Spleen (tissue), 11 donors: ENCODE data around the gene ERCC3. TPM values are rescaled to one million over a fixed set of nuclear protein-coding genes. Genes with fewer than 3 reads are reported as not detected.

Source experiments
- DNase-seq: peaks from one replicate; pipeline ENCODE4 v3.0.0-alpha.2; 2020
- H3K27ac ChIP-seq, 8 donors: fragments of 200-600 bp; sonication (generic) in 7 of 8; 1 replicate in 4 of 8; 2 replicates in 4 of 8; pipeline versions ENCODE4 v1.5.0 to v1.8.0; 2016 to 2021; ENCODE audit warnings: inconsistent platforms in 4 of 8, mild to moderate bottlenecking in 4 of 8, moderate library complexity in 1 of 8
- H3K27me3 ChIP-seq, 7 donors: fragments of 200-600 bp; sonication (generic) in 6 of 7; replicated peaks in 1 of 7; 1 replicate in 4 of 7; 2 replicates in 3 of 7; pipeline versions ENCODE4 v1.5.0 to v1.8.0; 2016 to 2021; ENCODE audit warnings: inconsistent platforms in 3 of 7, mild to moderate bottlenecking in 1 of 7
- H3K36me3 ChIP-seq, 6 donors: fragments of 200-600 bp; sonication (generic) in 5 of 6; 1 replicate in 4 of 6; 2 replicates in 2 of 6; pipeline versions ENCODE4 v1.5.0 to v1.8.0; 2016 to 2021; ENCODE audit warnings: inconsistent platforms in 2 of 6
- H3K4me1 ChIP-seq, 6 donors: fragments of 200-600 bp; sonication (generic) in 5 of 6; 1 replicate in 3 of 6; 2 replicates in 3 of 6; pipeline versions ENCODE4 v1.5.0 to v1.8.0; 2016 to 2021; ENCODE audit warnings: inconsistent platforms in 3 of 6
- H3K4me3 ChIP-seq, 8 donors: fragments of 200-600 bp; sonication (generic) in 7 of 8; 1 replicate in 4 of 8; 2 replicates in 4 of 8; pipeline versions ENCODE4 v1.5.0 to v1.8.0; 2016 to 2021; ENCODE audit warnings: inconsistent platforms in 4 of 8, mild to moderate bottlenecking in 4 of 8, moderate library complexity in 2 of 8
- H3K9me3 ChIP-seq, 8 donors: fragments of 200-600 bp; sonication (generic) in 7 of 8; 1 replicate in 4 of 8; 2 replicates in 4 of 8; pipeline versions ENCODE4 v1.5.0 to v1.8.0; 2016 to 2021; ENCODE audit warnings: inconsistent platforms in 4 of 8
- CTCF ChIP-seq, 11 experiments: fragments of 200-600 bp in 7 of 11; fragments of 450-650 bp in 4 of 11; sonication (generic) in 4 of 11; IDR thresholded peaks in 8 of 11; conservative IDR thresholded peaks in 3 of 11; 1 replicate in 7 of 11; 2 replicates in 4 of 11; pipeline versions ENCODE4 v1.4.0 to v1.8.0; 2016 to 2021; ENCODE audit warnings: antibody characterized with exemption in 11 of 11, inconsistent platforms in 4 of 11, mild to moderate bottlenecking in 1 of 11
- POLR2A ChIP-seq, 3 donors: fragments of 450-650 bp; IDR thresholded peaks; one replicate each; pipeline ENCODE4 v1.5.1; 2017; ENCODE audit warnings: antibody characterized with exemption in 3 of 3, mild to moderate bottlenecking in 1 of 3
- POLR2AphosphoS5 ChIP-seq, 3 donors: sonication (generic); formaldehyde crosslinking; IDR thresholded peaks; one replicate each; pipeline ENCODE4 v1.5.1; 2017; ENCODE audit warnings: antibody characterized with exemption in 3 of 3
- WGBS, 5 donors: extraction: QIAGEN DNeasy Blood & Tissue Kit in 3 of 5; methylation state at CpG; one replicate each; pipeline versions ENCODE4 v1.1.5 to v1.1.7; 2013 to 2018; 5-methylcytosine and 5-hydroxymethylcytosine counted together
- intact Hi-C: fragments of 100-400 bp; cut with DNase I; formaldehyde crosslinking; loops from one replicate; pipeline ENCODE4 v1.15.0; 2023; ENCODE audit warnings: low total_unique reads
- polyA plus RNA-seq, 3 donors: library from polyadenylated mRNA; stranded (reverse); fragments of 200-250 nt; gene quantifications; one replicate each; pipeline ENCODE4 v1.2.1, GENCODE V29; 2013
- total RNA-seq, 7 donors: library from RNA; depleted of rRNA in 3 of 7; stranded (reverse); fragments of >200 nt in 3 of 7; fragmentation: NEBNext Ultra II Directional in 4 of 7; extraction: Animal tissue kit (Norgen Biotek cat#: 25700) in 4 of 7; gene quantifications; one replicate each; pipeline versions ENCODE4 v1.1.0 to v1.2.1, GENCODE V29; 2016 to 2021
- donor health status: healthy with polysubstance abuse.
- donor health status: DM: no; HTN: no; CAD: no; lungs with moderate emphysema.
- donor health status: DM: no; HTN: no; CAD: no.
- donor health status: Bipolar disorder and iron deficiency.
- donor health status: healthy.
- donor health status: DM: no; HTN: no; CAD: no.
- donor health status: DM: yes; HTN: yes; CAD: no.

ERCC3 gene
- total and polyA plus RNA-seq, 10 donors: 23.5 to 65.1 (median 52.0) TPM

DNA sequence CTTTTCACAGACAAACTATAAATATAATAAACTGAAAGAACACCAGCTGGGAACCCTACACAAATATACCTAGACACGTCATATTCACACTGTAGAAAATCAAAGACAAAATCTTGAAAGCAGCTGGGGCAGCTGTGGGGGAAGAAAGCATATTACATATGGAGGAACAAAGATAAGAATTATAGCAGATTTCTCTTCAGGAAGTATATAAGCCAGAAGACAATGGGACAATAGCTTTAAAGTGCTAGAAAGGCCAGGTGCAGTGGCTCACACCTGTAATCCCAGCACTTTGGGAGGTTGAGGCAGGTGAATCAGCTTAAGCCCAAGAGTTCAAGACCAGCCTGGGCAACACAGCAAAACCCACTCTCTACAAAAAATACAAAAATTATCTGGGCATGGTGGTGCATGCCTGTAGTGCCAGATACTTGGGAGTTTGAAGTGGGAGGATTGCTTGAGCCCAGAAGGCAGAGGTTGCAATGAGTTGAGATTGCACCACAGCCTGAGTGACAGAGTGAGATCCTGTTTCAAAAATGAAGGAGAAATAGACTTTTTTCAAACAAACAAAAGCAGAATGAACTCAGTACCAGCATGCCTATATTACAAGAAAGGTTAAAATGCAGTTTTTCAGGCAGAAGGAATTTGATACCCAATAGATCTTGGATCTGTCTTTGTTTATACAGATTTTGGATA is 26.8 kb upstream of the ERCC3 start:
- no peaks in the 10 kb centered on the region for H3K27me3 ChIP-seq
- 52 to 97% (median 94%) methylated on average over 1 of the region's 1 CpG for WGBS, 5 donors
- peaks cover 0 to 15% (median 10%) of the 10 kb centered on the region in 8 donors for H3K9me3 ChIP-seq
- DNase-seq: no peak
- H3K27ac ChIP-seq: no peak overlapping the region
- no peaks in the 10 kb centered on the region for H3K4me1 ChIP-seq
- H3K4me3 ChIP-seq: no peak overlapping the region
- TF ChIP-seq POLR2A (IDR thresholded peaks at IDR 0.05): no peak
- TF ChIP-seq POLR2AphosphoS5 (IDR thresholded peaks at IDR 0.05): no peak
- TF ChIP-seq CTCF (IDR thresholded peaks at IDR 0.05 in 8 of 11, conservative IDR thresholded peaks at IDR 0.05 in 3 of 11): no peak
- intact Hi-C loops: loop anchor here (10.0 kb wide), 1 partner anchor 154 kb away; no protein-coding TSS in a partner anchor
- H3K36me3 ChIP-seq: peaks cover 0 to 100% (median 89%) of the 10 kb centered on the region in 6 donors

DNA sequence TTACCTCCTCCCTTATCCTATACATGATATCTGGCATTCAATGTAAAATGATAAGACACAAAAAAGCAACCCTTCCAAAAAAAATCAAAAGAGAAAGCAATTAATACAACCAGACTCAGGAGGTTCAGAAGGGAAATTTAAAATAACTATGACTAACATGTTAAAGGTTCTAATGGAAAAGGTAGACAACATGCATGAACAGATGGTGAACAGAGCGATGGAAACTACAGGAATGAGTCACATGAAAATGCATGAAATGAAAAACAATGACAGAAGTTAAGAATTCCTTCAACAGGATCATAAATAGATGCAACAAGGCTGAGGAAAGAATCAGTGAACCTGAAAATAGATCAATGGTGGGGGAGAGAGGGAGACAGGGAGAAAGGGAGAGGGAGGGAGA is 26.1 kb upstream of the ERCC3 start:
- no peak for DNase-seq
- 76 to 89% (median 88%) methylated on average over 1 of the region's 1 CpG for WGBS, 5 donors
- Histone ChIP-seq H3K4me3 (no peak overlapping the region), H3K36me3 (peaks cover 0 to 100% (median 88%) of the 10 kb centered on the region in 6 donors), H3K27ac (no peak overlapping the region), H3K4me1 (no peaks in the 10 kb centered on the region), H3K9me3 (peaks cover 0 to 15% (median 10%) of the 10 kb centered on the region in 8 donors), H3K27me3 (no peaks in the 10 kb centered on the region)
- TF ChIP-seq POLR2A (IDR thresholded peaks at IDR 0.05) (no peak), CTCF (IDR thresholded peaks at IDR 0.05 in 8 of 11, conservative IDR thresholded peaks at IDR 0.05 in 3 of 11) (no peak), POLR2AphosphoS5 (IDR thresholded peaks at IDR 0.05) (no peak)
- intact Hi-C loops: loop anchor here (10.0 kb wide), 1 partner anchor 155 kb away; no protein-coding TSS in a partner anchor

- no peak for TF ChIP-seq POLR2AphosphoS5 (IDR thresholded peaks at IDR 0.05)
- no peak for TF ChIP-seq POLR2A (IDR thresholded peaks at IDR 0.05)
- TF ChIP-seq CTCF (IDR thresholded peaks at IDR 0.05 in 8 of 11, conservative IDR thresholded peaks at IDR 0.05 in 3 of 11): no peak
- Histone ChIP-seq H3K36me3 (peaks cover 0 to 100% (median 90%) of the 10 kb centered on the region in 6 donors), H3K27ac (no peak overlapping the region), H3K4me1 (peaks cover 0 to 13% (median 3%) of the 10 kb centered on the region in 6 donors), H3K9me3 (no peaks in the 10 kb centered on the region), H3K4me3 (no peak overlapping the region), H3K27me3 (no peaks in the 10 kb centered on the region)
- no peak for DNase-seq
- intact Hi-C loops: no loop called here
- 89 to 95% (median 95%) methylated on average over 7 of the region's 7 CpGs for whole genome bisulfite sequencing, 5 donors
Observed at GRCh38 chr2:127314193-127314988, 20.4 kb upstream of the ERCC3 start.

DNA sequence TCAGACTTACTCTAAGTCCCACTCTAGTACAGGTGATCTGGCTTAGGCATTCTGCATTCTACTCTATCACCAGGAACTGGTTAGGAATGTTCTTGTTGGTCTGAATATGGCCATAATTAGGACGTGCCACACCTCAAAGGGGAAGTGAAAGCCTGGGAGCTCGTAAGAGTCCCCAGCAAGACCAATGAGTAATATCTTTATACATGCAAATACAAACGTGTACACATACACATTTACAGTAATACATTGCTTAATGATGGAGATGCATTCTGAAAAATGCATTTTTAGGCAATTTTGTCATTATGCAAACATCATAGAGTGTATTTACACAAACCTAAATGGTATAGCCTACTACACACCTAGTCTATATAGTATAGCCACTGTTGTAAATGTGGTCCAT is 19.5 kb upstream of the ERCC3 start:
- intact Hi-C loops: no loop called here
- no peak for DNase-seq
- Histone ChIP-seq H3K27ac (peak overlapping the region in 1 of 8 donors; percentile 24), H3K27me3 (no peaks in the 10 kb centered on the region), H3K4me1 (peaks cover 0 to 13% (median 3%) of the 10 kb centered on the region in 6 donors), H3K4me3 (no peak overlapping the region), H3K9me3 (no peaks in the 10 kb centered on the region), H3K36me3 (peaks cover 0 to 100% (median 90%) of the 10 kb centered on the region in 6 donors)
- TF ChIP-seq POLR2AphosphoS5 (IDR thresholded peaks at IDR 0.05): peak in 1 of 3 donors; percentile 21
- TF ChIP-seq CTCF (IDR thresholded peaks at IDR 0.05 in 8 of 11, conservative IDR thresholded peaks at IDR 0.05 in 3 of 11): no peak
- 47 to 51% (median 47%) methylated on average over 3 of the region's 3 CpGs for WGBS, 5 donors
